ENCODE data around the gene ZRANB3.
"Not testable (repeated sequence)": the region's sequence is repeated elsewhere in the genome, so short reads cannot be mapped to it uniquely, and the experiment has no call there.

Gene ZRANB3

DNA sequence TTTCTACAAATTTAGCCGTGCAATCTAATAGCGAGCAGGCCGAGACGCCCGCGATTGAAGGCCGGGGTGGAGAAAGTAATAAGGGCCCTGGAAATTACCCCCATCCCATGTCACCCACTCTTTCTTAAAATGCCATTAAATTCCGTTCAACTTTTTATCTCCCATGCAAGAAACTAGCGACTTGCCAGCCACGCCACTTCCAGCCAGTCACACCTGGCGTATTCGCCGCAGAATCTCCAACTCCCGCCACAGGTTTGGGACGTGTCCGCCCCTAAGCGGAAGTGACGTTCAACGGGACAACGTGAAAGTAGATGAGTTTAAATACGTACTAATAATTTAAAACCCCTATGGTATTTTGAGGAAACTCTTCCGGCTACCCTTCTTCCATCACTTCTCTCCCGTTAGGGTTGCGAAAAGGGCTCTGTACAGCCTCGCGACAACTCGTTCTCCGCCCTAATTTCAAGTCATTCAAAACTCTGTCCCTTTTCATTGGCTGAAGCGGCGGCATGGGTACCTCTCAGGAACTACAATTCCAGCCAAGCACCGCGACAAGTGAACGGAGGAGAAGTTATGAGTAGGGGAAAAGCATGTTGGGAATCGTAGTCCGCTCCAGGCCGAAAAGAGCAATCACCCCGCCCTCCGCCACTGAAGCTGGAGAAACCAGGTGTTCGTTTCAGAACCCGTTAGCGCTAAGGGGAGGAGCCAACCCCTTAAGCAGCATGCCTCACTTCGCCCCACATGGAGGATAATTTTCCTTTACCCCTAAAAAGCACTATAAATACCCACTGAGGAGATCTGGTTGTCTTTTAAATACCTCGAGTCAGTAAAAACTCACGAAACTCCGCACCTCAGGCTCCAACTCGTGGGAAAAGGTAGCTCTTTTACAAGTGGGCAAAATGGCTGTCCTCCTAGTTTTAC lies at the start of gene ZRANB3:
ZRANB3 (minus strand) TSS at position 906 of the 918 bp plus-strand sequence.
- peak; percentile 96 for DNase-seq

GRCh38 chr2:135573620-135574019 lies 42.6 kb upstream of the ZRANB3 start:
- no peak for DNase-seq

- DNase-seq, result no peak
Observed at GRCh38 chr2:135570884-135571283, 39.9 kb upstream of the ZRANB3 start.

DNA sequence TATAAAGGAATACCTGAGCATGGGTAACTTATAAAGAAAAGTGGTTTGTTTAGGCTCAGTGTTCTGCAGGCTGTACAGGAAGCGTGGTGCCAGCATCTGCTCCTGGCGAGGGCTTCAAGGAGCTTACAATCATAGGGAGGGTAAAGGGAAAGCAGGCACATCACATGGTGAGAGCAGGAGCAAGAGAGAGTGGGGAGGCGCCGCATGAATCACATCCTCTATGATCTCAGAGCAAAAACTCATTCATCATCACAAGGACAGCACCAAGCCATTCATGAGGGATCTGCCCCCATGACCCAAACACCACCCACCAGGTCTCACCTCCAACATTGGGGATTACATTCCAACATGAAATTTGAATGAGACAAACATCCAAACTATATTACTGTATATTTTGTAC lies 32.8 kb upstream of the ZRANB3 start:
- no peak for DNase-seq

DNA sequence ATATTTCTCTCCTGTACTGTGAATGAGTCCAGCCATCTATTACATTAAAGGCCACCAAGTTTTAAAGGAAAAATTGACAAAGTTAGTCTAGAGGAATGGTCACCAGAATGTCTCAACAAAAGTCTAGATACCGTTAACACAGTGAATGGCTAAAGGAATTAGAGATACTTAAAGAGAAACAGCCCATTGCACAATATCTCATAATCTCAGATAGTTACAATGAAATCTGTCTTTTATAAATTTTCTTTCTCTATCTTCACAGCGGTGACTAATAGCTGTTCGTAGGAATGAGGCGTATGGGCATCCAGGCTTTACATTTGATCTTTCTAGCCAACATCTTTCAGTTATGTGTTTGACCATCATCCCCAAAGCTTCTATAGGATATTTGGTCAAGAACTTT lies 30.9 kb upstream of the ZRANB3 start:
- DNase-seq, result no peak

- no peak for DNase-seq
Observed at GRCh38 chr2:135557530-135557929, 26.5 kb upstream of the ZRANB3 start.

DNA sequence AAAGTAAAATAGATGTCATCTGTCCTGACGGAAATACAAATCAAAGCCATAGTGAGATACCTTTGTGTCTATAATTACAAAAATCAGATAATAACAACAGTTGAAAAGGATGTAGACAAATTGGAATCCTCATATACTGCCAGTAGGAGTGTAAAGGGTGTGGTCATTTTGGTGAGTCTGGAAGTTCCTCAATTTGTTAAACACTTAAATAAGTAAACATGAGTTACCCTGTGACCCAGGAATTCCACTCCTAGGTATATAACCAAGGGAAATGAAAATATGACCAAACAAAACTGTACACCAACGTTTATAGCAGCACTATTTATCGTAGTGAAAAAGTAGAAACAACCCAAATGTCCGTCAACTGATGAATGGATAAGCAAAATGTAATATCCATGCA lies 24.3 kb upstream of the ZRANB3 start:
- no peak for DNase-seq

- no peak for DNase-seq
Observed at GRCh38 chr2:135552887-135553286, 21.9 kb upstream of the ZRANB3 start.

DNA sequence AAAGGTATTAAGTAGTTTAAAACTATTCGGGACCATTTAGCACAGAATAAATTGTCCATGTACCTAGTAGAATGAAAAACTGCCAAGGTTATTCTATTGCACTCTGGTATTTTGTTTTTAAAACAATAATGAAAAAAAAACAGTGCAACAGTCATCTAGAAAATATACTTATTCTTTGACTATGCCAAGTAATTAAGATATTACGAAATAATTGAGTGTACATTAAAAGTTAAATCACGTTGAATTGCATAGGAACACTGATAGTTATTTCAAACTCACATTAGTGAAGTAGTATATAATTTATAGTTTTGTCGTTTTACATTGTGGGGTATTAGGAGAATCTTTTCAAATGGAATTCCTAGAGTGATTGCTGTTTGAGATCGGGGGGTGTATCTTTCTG lies 20.3 kb upstream of the ZRANB3 start:
- no peak for DNase-seq

GRCh38 chr2:135547311-135547710 lies 16.3 kb upstream of the ZRANB3 start:
- no peak for DNase-seq

DNA sequence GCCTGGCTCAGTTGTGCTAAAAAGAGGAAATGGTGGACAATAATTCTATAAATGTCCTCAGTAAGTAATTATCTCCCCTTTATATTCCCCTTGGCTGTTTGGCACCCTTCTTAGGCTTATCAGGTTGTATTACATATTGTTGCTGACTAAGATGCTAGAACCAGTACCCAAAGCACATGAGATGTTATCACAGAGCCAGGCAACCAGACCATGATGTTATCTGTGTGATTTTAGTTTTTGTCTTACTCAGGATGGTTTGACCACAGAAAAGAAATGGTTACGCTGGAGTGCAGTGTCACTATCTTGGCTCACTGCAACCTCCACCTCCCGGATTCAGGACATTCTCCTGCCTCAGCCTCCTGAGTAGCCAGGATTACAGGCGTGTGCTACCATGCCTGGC lies 15.4 kb upstream of the ZRANB3 start:
- DNase-seq, result no peak

DNA sequence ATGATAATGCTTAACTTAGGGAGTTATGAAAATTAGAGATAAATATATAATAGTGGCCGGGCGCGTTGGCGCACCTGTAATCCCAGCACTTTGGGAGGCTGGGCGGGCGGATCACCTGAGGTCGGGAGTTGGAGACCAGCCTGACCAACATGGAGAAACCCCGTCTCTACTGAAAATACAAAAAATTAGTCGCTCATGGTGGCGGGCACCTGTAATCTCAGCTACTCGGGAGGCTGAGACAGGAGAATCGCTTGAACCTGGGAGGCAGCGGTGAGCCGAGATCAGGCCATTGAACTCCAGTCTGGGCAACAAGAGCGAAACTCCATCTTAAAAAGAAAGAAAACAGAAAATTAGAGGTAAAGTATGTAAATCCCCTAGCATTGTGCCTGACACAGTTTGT lies 2.5 kb upstream of the ZRANB3 start:
- not testable (repeated sequence) for DNase-seq

DNA sequence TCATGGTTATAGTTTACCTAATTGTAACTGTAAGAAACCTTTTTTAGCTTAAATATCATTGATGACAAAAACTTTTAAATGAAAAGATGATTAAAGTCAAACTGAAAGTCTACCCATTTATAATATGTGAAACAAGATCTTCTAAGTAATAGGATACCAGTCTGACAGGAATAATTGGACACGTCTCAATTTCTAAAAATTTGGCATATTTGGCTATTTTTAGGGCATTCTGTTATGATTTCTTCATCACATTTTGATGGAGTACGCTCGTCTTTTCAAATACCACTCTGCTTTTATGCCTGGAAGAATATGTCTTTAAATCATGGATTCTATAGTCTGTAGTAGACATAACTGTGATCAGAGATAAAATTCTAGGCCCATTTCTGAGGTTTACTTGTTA lies 1.6 kb upstream of the ZRANB3 start:
- DNase-seq, result no peak

DNA sequence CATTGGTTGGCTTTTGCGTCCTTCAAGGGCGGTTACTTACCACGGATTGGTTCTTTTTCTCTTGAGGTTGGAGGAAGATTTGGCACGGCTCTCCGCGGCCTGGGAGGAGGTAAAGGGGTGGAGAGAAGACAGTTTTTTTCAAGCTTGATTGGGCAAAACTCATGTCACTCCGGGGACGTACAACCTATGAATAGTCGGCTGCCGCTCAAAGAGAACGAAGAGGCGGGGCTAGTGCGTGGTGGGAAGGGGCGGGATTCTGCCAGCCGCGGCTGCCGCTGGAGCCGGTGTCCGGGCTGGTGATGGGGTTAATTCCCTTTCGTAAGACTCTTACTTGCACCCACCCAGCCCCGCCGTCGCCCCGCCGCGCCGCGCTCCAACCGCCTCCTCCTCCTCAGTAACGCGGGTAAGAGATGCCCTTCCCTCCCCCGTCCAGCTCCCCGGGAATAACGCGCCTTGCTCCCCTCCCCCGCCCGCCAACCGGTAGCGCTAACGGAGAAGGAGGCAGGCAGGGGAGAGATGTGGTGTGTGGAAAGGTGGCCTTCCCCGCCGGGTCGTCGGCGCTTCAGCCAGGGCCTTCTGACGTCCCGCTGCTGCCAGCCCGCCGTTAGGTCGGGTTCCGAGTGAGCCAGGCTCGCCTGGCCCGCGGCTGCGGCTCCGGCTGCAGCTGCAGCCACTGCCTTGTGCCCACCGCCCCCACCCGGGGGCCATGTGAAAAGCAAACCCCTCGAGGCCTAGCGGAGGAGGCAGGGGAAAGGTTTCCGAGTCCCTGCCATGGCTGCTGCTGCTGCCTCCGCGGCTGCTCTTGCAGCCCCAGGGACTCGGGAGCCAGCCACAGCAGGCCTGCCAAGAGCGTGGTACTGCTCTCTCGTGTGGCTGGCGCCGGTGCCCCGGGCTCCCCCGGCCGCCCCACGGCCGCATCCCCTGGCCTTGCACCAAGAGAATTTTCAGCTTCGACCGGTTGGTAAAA lies 496 bp upstream of the ZRANB3 start, which contains the start of gene R3HDM1:
R3HDM1 (plus strand) TSS at position 254 of the 967 bp plus-strand sequence. CDS start 73,362 bp downstream, outside the sequence.
- peak; percentile 97 for DNase-seq

DNA sequence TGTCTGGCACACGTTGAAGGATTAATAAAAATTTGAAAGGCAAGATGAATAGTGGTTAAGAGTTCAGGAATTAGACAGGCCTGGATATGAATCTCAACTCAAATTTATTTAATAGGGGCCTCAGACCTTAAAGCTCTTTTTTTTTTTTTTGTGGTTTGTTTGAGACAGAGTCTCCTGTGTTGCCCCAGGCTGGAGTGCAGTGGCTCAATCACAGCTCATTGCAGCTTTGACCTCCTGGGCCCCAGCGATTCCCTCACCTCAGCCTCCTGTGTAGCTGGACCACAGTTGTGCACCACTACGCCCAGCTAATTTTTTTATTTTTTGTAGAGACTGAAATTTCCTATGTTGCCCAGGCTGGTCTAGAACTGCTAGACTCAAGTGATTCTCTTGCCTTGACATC lies 3.0 kb downstream of the ZRANB3 start:
- no peak for DNase-seq

DNA sequence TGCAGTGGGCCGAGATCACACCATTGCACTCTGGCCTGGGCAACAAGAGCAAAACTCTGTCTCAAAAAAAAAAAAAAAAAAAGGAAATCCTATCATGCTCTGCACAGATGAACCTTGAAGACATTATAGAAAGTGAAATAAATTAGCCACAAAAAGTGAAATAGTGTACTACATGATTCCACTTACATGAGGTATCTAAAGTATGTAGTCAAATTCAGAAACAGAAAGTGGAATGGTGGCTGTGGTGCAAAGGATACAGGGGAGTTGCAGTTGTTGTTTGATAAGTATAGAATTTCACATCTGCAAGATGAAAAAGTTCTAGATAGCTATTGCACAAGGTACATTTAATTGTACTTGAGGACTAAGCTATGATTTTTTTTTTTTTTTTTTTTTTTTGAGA lies 5.2 kb downstream of the ZRANB3 start:
- DNase-seq, result no peak

DNA sequence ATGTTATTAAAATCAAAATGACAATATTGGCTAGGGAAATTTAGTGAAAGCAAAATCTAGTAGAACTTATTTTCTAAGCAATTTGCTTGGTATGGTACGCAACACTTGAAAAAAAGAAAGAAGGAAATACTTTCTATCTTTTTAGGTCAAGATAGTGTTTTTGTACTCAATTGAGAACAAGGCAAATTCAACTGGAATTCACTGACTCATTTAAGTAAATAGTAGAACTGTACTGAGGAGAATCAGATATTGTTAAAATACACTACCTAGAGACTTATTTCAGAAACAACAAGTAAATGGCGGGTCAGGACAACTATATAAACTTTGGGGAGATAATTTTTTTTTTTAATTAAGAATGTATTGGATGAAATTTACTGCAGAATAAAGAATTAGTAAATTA lies 18.9 kb downstream of the ZRANB3 start:
- DNase-seq, result no peak

GRCh38 chr2:135510577-135510976 lies 20.4 kb downstream of the ZRANB3 start:
- no peak for DNase-seq

DNA sequence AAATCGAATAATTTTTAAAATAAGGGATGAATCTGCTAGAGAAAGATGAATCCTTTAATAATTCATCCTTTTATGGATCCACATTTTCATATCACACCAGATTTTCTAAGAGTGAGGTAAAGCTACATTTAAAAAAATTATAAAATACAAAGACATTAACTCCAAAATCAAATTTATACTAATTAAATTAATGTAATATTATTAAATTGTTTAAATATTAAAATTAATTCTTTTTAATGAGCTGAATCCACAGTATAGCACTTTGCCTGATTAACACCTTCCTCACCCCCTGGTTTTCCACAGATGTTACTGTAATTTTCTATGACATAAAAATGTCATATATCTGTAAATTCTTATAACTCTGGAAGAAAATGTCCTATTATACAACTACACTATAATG lies 26.2 kb downstream of the ZRANB3 start:
- no peak for DNase-seq

GRCh38 chr2:135498588-135498987 lies 32.4 kb downstream of the ZRANB3 start:
- not testable (repeated sequence) for DNase-seq

GRCh38 chr2:135494917-135495316 lies 36.1 kb downstream of the ZRANB3 start:
- no peak for DNase-seq

GRCh38 chr2:135494503-135494902 lies 36.5 kb downstream of the ZRANB3 start:
- no peak for DNase-seq

GRCh38 chr2:135490376-135490775 lies 40.6 kb downstream of the ZRANB3 start:
- no peak for DNase-seq

DNA sequence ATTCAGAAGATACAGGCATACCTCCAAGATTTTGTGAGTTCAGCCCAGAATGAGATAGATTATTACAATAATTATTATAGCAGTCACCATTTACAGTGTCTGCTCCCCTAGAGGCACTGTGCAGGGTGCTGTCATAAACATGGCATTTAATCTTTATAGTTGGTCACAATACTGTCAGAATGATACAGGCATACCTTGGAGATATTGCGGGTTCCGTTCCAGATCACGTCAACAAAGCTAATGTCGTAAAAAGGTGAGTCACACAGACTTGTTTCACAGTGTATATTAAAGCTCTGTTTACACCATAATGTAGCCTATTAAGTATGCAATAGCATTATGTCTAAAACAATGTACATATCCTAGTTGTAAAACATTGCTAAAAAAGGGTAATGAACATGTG lies 45.6 kb downstream of the ZRANB3 start:
- DNase-seq, result no peak
